Fibroblast of pulmonary artery (primary cell): ENCODE results near the gene AOPEP.

ENCODE experiments used
- DNase-seq: peaks from one replicate; pipeline ENCODE4 v3.0.0-alpha.2; 2010; ENCODE audit warnings: low read depth
- H3K4me3 ChIP-seq: replicated peaks from 2 replicates; pipeline ENCODE4 v1.5.1; 2011; ENCODE audit warnings: low read depth, mild to moderate bottlenecking, control low read depth, low read length, moderate library complexity
- CTCF ChIP-seq: IDR thresholded peaks from 2 replicates; pipeline ENCODE4 v1.5.1; 2011; ENCODE audit warnings: mild to moderate bottlenecking, control low read depth, low read length, inconsistent platforms; ENCODE audit errors: missing control alignments

AOPEP gene

GRCh38 chr9:95126739-95127138 lies 400.2 kb downstream of the AOPEP start:
- no peak for TF ChIP-seq CTCF
- H3K4me3 ChIP-seq: no peak overlapping the region
- DNase-seq: no peak

GRCh38 chr9:95127249-95128176 lies 401.0 kb downstream of the AOPEP start:
- H3K4me3 ChIP-seq: peak overlapping the region; percentile 52
- TF ChIP-seq CTCF: peak; percentile 97
- peak; percentile 80 for DNase-seq

- TF ChIP-seq CTCF: no peak
- no peak for DNase-seq
- H3K4me3 ChIP-seq: no peak overlapping the region
Observed at GRCh38 chr9:95128177-95128524, 401.7 kb downstream of the AOPEP start.

- no peak for TF ChIP-seq CTCF
- H3K4me3 ChIP-seq: no peak overlapping the region
- DNase-seq: no peak
Observed at GRCh38 chr9:95129476-95130291, 403.2 kb downstream of the AOPEP start.

- no peak overlapping the region for H3K4me3 ChIP-seq
- no peak for DNase-seq
- no peak for TF ChIP-seq CTCF
Observed at GRCh38 chr9:95130484-95130883, 404.0 kb downstream of the AOPEP start.

- no peak overlapping the region for H3K4me3 ChIP-seq
- peak; percentile 94 for TF ChIP-seq CTCF
- DNase-seq: peak; percentile 73
Observed at GRCh38 chr9:95131023-95131943, 404.8 kb downstream of the AOPEP start.
